ENCODE measurements around the gene NPAT.

DNA sequence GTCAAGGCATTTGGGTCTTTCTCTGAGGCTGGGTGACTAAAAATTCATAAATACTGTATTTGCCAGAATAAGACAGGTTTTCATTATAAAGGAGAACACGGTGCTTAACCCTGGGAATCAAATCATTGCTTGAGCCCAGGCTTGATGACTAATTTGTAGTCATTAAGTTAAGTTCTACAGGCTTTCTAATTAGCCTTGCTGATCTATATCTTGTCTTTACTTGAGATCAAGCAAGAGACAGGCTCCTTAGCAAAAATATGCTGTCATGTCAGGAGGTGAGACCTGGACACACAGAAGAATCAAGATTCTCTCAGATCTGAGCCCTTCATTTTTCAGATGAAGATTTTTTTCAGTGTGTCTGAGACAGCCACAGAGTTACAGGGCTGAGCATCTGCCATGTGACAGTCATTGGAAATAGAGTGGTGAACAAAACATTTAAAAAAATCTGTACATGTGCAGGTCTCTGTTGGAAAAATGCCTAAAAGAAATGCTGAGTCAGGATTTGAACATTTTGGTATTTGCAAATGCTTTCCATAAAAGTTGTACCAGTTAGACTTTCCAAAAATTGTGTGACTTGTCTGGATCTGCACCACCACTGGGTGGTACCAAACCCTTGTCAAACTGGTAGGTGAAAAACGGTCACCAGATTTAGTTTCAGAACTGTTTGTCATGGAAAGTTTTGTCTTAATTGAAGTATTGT, 86.4 kb downstream of the NPAT start:
- TF ChIP-seq POLR2A (IDR thresholded peaks at IDR 0.05) (no peak), EP300 (IDR thresholded peaks at IDR 0.05) (no peak)
